Measurements from ENCODE around the gene DAB2IP. TPM values are rescaled to one million over a fixed set of nuclear protein-coding genes. Genes with fewer than 3 reads are reported as not detected.
A peak's percentile ranks its signal among the peaks of the same experiment; 100 is the strongest.

The DAB2IP gene
- total and polyA plus RNA-seq, 4 donors = 2.3 to 13.1 (median 5.4) TPM

GRCh38 chr9:121650217-121651007, 1.0 kb upstream of the DAB2IP start:
- peaks cover 12 to 37% (median 25%) of the 10 kb centered on the region in 4 donors for H3K4me1 ChIP-seq (ENCODE audit: control insufficient read depth in 4 of 4, insufficient read depth in 4 of 4, low read length in 3 of 4)
- DNase-seq (ENCODE audit: low spot score) = peak; percentile 62
- H3K4me3 ChIP-seq (ENCODE audit: low read depth in 1 of 3, low read length in 3 of 3) = peak overlapping the region in 1 of 3 donors; percentile 67
- 21% methylated on average over 15 of the region's 15 CpGs for WGBS
- no peaks in the 10 kb centered on the region for H3K9me3 ChIP-seq (ENCODE audit: control insufficient read depth in 4 of 4, low read length in 3 of 4)
- peak overlapping the region; percentile 19 to 56 for H3K27ac ChIP-seq (ENCODE audit: low read depth in 1 of 2, low read length in 2 of 2)
- no peaks in the 10 kb centered on the region for H3K36me3 ChIP-seq (ENCODE audit: control insufficient read depth in 4 of 4, insufficient read depth in 3 of 4, low read depth in 1 of 4, low read length in 3 of 4)
- H3K27me3 ChIP-seq (ENCODE audit: control insufficient read depth in 4 of 4, insufficient read depth in 4 of 4, low read length in 3 of 4) = no peaks in the 10 kb centered on the region
- TF ChIP-seq SP1 (IDR thresholded peaks at IDR 0.05) = peak; percentile 28
- peak; percentile 53 to 67 for TF ChIP-seq HNF4A (conservative IDR thresholded peaks at IDR 0.05)
- TF ChIP-seq HNF4G (IDR thresholded peaks at IDR 0.05) = peak; percentile 64
- no peak for TF ChIP-seq JUND (IDR thresholded peaks at IDR 0.05)
- peak overlapping the region in 1 of 2 donors; percentile 77 for H3K9ac ChIP-seq (ENCODE audit: low read depth in 1 of 2, low read length in 2 of 2)

- Histone ChIP-seq H3K9me3 (ENCODE audit: control insufficient read depth in 4 of 4, low read length in 3 of 4) (no peaks in the 10 kb centered on the region), H3K4me3 (ENCODE audit: low read depth in 1 of 3, low read length in 3 of 3) (peak overlapping the region in 2 of 3 donors; percentile 59 to 67), H3K4me1 (ENCODE audit: control insufficient read depth in 4 of 4, insufficient read depth in 4 of 4, low read length in 3 of 4) (peaks cover 12 to 37% (median 25%) of the 10 kb centered on the region in 4 donors), H3K27ac (ENCODE audit: low read depth in 1 of 2, low read length in 2 of 2) (peak overlapping the region; percentile 33 to 35), H3K9ac (ENCODE audit: low read depth in 1 of 2, low read length in 2 of 2) (peak overlapping the region in 1 of 2 donors; percentile 77), H3K27me3 (ENCODE audit: control insufficient read depth in 4 of 4, insufficient read depth in 4 of 4, low read length in 3 of 4) (no peaks in the 10 kb centered on the region), H3K36me3 (ENCODE audit: control insufficient read depth in 4 of 4, insufficient read depth in 3 of 4, low read depth in 1 of 4, low read length in 3 of 4) (no peaks in the 10 kb centered on the region)
- WGBS = 7% methylated on average over 9 of the region's 9 CpGs
- no peak for DNase-seq (ENCODE audit: low spot score)
- TF ChIP-seq FOXA1 (IDR thresholded peaks at IDR 0.05) = no peak
- no peak for TF ChIP-seq ZBTB33 (IDR thresholded peaks at IDR 0.05)
- no peak for TF ChIP-seq JUND (IDR thresholded peaks at IDR 0.05)
- TF ChIP-seq FOXA2 (IDR thresholded peaks at IDR 0.05) = no peak
- TF ChIP-seq, protein P1, sequence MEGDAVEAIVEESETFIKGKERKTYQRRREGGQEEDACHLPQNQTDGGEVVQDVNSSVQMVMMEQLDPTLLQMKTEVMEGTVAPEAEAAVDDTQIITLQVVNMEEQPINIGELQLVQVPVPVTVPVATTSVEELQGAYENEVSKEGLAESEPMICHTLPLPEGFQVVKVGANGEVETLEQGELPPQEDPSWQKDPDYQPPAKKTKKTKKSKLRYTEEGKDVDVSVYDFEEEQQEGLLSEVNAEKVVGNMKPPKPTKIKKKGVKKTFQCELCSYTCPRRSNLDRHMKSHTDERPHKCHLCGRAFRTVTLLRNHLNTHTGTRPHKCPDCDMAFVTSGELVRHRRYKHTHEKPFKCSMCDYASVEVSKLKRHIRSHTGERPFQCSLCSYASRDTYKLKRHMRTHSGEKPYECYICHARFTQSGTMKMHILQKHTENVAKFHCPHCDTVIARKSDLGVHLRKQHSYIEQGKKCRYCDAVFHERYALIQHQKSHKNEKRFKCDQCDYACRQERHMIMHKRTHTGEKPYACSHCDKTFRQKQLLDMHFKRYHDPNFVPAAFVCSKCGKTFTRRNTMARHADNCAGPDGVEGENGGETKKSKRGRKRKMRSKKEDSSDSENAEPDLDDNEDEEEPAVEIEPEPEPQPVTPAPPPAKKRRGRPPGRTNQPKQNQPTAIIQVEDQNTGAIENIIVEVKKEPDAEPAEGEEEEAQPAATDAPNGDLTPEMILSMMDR (IDR thresholded peaks at IDR 0.05; ENCODE audit: low read depth, low read length, missing input control) = no peak
- no peak for TF ChIP-seq RAD21 (IDR thresholded peaks at IDR 0.05)
- no peak for TF ChIP-seq EGR1 (IDR thresholded peaks at IDR 0.05; ENCODE audit: low read depth in 2 of 2)
- TF ChIP-seq, protein P2, sequence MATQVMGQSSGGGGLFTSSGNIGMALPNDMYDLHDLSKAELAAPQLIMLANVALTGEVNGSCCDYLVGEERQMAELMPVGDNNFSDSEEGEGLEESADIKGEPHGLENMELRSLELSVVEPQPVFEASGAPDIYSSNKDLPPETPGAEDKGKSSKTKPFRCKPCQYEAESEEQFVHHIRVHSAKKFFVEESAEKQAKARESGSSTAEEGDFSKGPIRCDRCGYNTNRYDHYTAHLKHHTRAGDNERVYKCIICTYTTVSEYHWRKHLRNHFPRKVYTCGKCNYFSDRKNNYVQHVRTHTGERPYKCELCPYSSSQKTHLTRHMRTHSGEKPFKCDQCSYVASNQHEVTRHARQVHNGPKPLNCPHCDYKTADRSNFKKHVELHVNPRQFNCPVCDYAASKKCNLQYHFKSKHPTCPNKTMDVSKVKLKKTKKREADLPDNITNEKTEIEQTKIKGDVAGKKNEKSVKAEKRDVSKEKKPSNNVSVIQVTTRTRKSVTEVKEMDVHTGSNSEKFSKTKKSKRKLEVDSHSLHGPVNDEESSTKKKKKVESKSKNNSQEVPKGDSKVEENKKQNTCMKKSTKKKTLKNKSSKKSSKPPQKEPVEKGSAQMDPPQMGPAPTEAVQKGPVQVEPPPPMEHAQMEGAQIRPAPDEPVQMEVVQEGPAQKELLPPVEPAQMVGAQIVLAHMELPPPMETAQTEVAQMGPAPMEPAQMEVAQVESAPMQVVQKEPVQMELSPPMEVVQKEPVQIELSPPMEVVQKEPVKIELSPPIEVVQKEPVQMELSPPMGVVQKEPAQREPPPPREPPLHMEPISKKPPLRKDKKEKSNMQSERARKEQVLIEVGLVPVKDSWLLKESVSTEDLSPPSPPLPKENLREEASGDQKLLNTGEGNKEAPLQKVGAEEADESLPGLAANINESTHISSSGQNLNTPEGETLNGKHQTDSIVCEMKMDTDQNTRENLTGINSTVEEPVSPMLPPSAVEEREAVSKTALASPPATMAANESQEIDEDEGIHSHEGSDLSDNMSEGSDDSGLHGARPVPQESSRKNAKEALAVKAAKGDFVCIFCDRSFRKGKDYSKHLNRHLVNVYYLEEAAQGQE (IDR thresholded peaks at IDR 0.05) = no peak
- no peak for TF ChIP-seq RXRA (IDR thresholded peaks at IDR 0.05)
- TF ChIP-seq NR2F2 (IDR thresholded peaks at IDR 0.05) = no peak
- TF ChIP-seq TAF1 (conservative IDR thresholded peaks at IDR 0.05) = no peak
- no peak for TF ChIP-seq SP1 (IDR thresholded peaks at IDR 0.05)
- TF ChIP-seq HNF4G (IDR thresholded peaks at IDR 0.05) = no peak
- TF ChIP-seq YY1 (IDR thresholded peaks at IDR 0.05) = no peak
Observed at GRCh38 chr9:121651008-121651294, 483 bp upstream of the DAB2IP start.

Measured in liver (tissue), 9 donors.